Endothelial cell of umbilical vein (primary cell): ENCODE results near the gene FAM234B. TPM values are rescaled to one million over a fixed set of nuclear protein-coding genes. Genes with fewer than 3 reads are reported as not detected.

Experiments
- BruUV-seq: library from RNA; stranded (reverse); fragments of 400-500 nt; replicated peaks from 2 replicates; lab custom pipeline; 2021; lab: Mats Ljungman, UMichigan
- CTCF ChIA-PET: fragments of 300-600, 350-600 bp; sonication (Branson Sonifier 250); formaldehyde crosslinking; loops from one replicate; lab custom pipeline; 2021; ENCODE audit warnings: antibody characterized with exemption, inconsistent platforms; lab: Charles Lee
- POLR2A ChIA-PET: fragments of 300-600, 350-600 bp; sonication (Branson Sonifier 250); formaldehyde crosslinking; loops from one replicate; lab custom pipeline; 2021; ENCODE audit warnings: antibody characterized with exemption, inconsistent platforms; lab: Charles Lee
- DNase-seq: peaks from one replicate; pipeline ENCODE4 v3.0.0-alpha.2; 2011; ENCODE audit warnings: low read depth, low spot score
- FAIRE-seq: peaks from 2 replicates; lab custom pipeline; 2011; peaks lifted over from hg19 to GRCh38; lab: Jason Lieb, UNC
- H2AFZ ChIP-seq: 2 replicates; pipeline ENCODE4 v1.6.0; 2012; ENCODE audit warnings: low read depth, low read length, control low read depth, inconsistent platforms
- H3K27ac ChIP-seq: 2 replicates; pipeline ENCODE4 v1.5.1; 2011; ENCODE audit warnings: low read depth, mild to moderate bottlenecking, control low read depth, low read length, moderate library complexity; ENCODE audit not compliant: insufficient read depth
- H3K27me3 ChIP-seq, 2 experiments: 2 replicates each; pipeline versions ENCODE4 v1.6.0 to v1.6.1; 2011; ENCODE audit warnings: low read length in 2 of 2, mixed read lengths in 1 of 2; ENCODE audit not compliant: control insufficient read depth in 2 of 2, insufficient read depth in 2 of 2
- H3K36me3 ChIP-seq, 2 experiments: 2 replicates in 1 of 2; 3 replicates in 1 of 2; pipeline ENCODE4 v1.5.1; 2011; ENCODE audit warnings: low read length in 2 of 2, mild to moderate bottlenecking in 1 of 2, moderate library complexity in 1 of 2; ENCODE audit not compliant: control insufficient read depth in 2 of 2, insufficient read depth in 2 of 2; ENCODE audit errors: extremely low read depth in 1 of 2
- H3K4me1 ChIP-seq: 3 replicates; pipeline ENCODE4 v1.5.1; 2011; ENCODE audit warnings: mild to moderate bottlenecking, low read length; ENCODE audit not compliant: control insufficient read depth, insufficient read depth; ENCODE audit errors: extremely low read depth
- H3K4me2 ChIP-seq: 2 replicates; pipeline ENCODE4 v1.6.1; 2011; ENCODE audit warnings: low read length, control low read depth, mixed read lengths; ENCODE audit not compliant: insufficient read depth
- H3K4me3 ChIP-seq, 3 experiments: fragments of 200-600 bp in 1 of 3; sonication (generic), shearing (Covaris generic) in 1 of 3; replicated peaks in 1 of 3; 2 replicates each; pipeline ENCODE4 v1.5.1; 2011 to 2016; ENCODE audit warnings: control low read depth in 3 of 3, low read length in 3 of 3, mild to moderate bottlenecking in 2 of 3, inconsistent platforms in 1 of 3, low read depth in 1 of 3, moderate library complexity in 1 of 3; ENCODE audit not compliant: insufficient read depth in 1 of 3
- H3K79me2 ChIP-seq: 2 replicates; pipeline ENCODE4 v1.6.0; 2012; ENCODE audit warnings: low read length, inconsistent platforms; ENCODE audit not compliant: control insufficient read depth, insufficient read depth
- H3K9ac ChIP-seq: replicated peaks from 2 replicates; pipeline ENCODE3; 2011; ENCODE audit warnings: low read length, control low read depth; ENCODE audit not compliant: insufficient read depth; ENCODE audit errors: extremely low read depth
- H3K9me1 ChIP-seq: replicated peaks from 3 replicates; pipeline ENCODE4 v1.6.0; 2011; ENCODE audit warnings: mild to moderate bottlenecking, low read length; ENCODE audit not compliant: control insufficient read depth, insufficient read depth; ENCODE audit errors: extremely low read depth
- H3K9me3 ChIP-seq: replicated peaks from 2 replicates; pipeline ENCODE4 v1.5.1; 2012; ENCODE audit warnings: low read length, inconsistent platforms; ENCODE audit not compliant: control insufficient read depth, insufficient read depth
- H4K20me1 ChIP-seq: replicated peaks from 2 replicates; pipeline ENCODE3; 2011; ENCODE audit warnings: mild to moderate bottlenecking, low read length; ENCODE audit not compliant: control insufficient read depth, insufficient read depth; ENCODE audit errors: extremely low read depth
- EZH2 ChIP-seq: IDR thresholded peaks from 2 replicates; pipeline ENCODE4 v1.6.1; 2012; ENCODE audit warnings: borderline replicate concordance, low read depth, mild to moderate bottlenecking, moderate library complexity, low read length, inconsistent platforms; ENCODE audit not compliant: severe bottlenecking
- FOS ChIP-seq: IDR thresholded peaks from 2 replicates; pipeline ENCODE4 v1.6.1; 2011; ENCODE audit warnings: mild to moderate bottlenecking, low read length, moderate library complexity, borderline replicate concordance; ENCODE audit not compliant: insufficient read depth
- GATA2 ChIP-seq: IDR thresholded peaks from 2 replicates; pipeline ENCODE4 v1.7.0; 2011; ENCODE audit warnings: low read depth, mild to moderate bottlenecking, moderate library complexity, mixed read lengths, low read length; ENCODE audit not compliant: insufficient read length, insufficient read depth
- JUN ChIP-seq: IDR thresholded peaks from 2 replicates; pipeline ENCODE4 v1.6.1; 2011; ENCODE audit warnings: borderline replicate concordance, low read depth; ENCODE audit not compliant: insufficient read length, insufficient read depth
- MYC ChIP-seq: IDR thresholded peaks from one replicate; pipeline ENCODE4 v1.6.1; 2011; ENCODE audit warnings: mild to moderate bottlenecking, low read depth, low read length
- POLR2A ChIP-seq: IDR thresholded peaks from 2 replicates; pipeline ENCODE4 v1.6.1; 2012; ENCODE audit warnings: low read depth, mild to moderate bottlenecking, control low read depth, low read length
- POLR2AphosphoS5 ChIP-seq: IDR thresholded peaks from 2 replicates; pipeline ENCODE4 v1.6.1; 2012; ENCODE audit warnings: low read depth, mild to moderate bottlenecking, control low read depth, low read length, moderate library complexity; ENCODE audit not compliant: insufficient read depth
- dilution Hi-C: fragments of 300-500 bp; cut with MboI; formaldehyde crosslinking; loops from one replicate; pipeline ENCODE4 v1.15.0; 2019; ENCODE audit warnings: low sequenced_read_pairs; ENCODE audit not compliant: extremely low pct_ligation_motif_present
- intact Hi-C: fragments of 100-400 bp; cut with micrococcal nuclease; formaldehyde crosslinking; loops from one replicate; pipeline ENCODE4 v1.10.0; 2022
- polyA plus RNA-seq, 4 experiments: library from polyadenylated mRNA; depleted of rRNA in 3 of 4; stranded (reverse) in 3 of 4; unstranded in 1 of 4; fragments of >200 nt; gene quantifications; 2 replicates each; pipeline versions ENCODE4 v1.2.1 to v1.2.3, GENCODE V29; 2011 to 2012; ENCODE audit warnings: missing spikeins in 1 of 4
- total RNA-seq: library from RNA; stranded (reverse); gene quantifications from 2 replicates; pipeline ENCODE4 v1.2.3, GENCODE V29; 2021
- TF ChIP-seq, protein P1 (sequence below), 2 donors: IDR thresholded peaks; 1 replicate in 1 of 2; 2 replicates in 1 of 2; pipeline ENCODE4 v1.5.1; 2011; ENCODE audit warnings: low read length in 2 of 2, mild to moderate bottlenecking in 2 of 2, moderate library complexity in 2 of 2, control low read depth in 1 of 2, inconsistent platforms in 1 of 2, low read depth in 1 of 2; ENCODE audit not compliant: insufficient read depth in 1 of 2; ENCODE audit errors: extremely low read depth in 1 of 2
- TF ChIP-seq, protein P2 (sequence below): IDR thresholded peaks from 2 replicates; pipeline ENCODE4 v1.6.1; 2011; ENCODE audit not compliant: insufficient read depth, insufficient read length

FAM234B gene
- total and polyA plus RNA-seq, 2 donors (not counting 3 experiments of a cell fraction or from before 2014, with no cell fraction given) = 4.9 to 13.2 TPM

DNA sequence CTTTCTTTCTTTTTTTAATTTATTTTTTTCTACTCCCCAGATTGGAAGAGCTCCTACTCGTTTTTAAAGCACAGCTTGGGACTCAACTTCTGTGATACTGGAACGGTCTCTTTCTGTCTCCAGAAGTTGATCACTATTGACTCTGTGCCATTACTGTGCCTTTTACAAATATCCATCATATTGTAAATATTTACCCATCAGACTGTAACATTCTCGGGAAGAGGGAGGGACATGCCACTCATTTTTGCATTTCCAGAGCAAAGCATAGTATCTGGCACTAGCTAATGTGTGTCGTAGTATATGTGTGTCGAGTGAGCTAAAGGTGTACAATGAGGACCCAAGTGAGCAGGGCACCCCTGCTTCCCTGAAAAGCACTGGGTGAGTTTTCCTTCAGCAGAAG lies 83.3 kb downstream of the FAM234B start:
- intact Hi-C loops (no loop called here), dilution Hi-C loops (no loop called here)
- POLR2A ChIA-PET = no interaction called here
- H2AFZ ChIP-seq = no peak overlapping the region
- no peak overlapping the region for H3K27ac ChIP-seq
- TF ChIP-seq GATA2 = no peak
- TF ChIP-seq, protein P1, sequence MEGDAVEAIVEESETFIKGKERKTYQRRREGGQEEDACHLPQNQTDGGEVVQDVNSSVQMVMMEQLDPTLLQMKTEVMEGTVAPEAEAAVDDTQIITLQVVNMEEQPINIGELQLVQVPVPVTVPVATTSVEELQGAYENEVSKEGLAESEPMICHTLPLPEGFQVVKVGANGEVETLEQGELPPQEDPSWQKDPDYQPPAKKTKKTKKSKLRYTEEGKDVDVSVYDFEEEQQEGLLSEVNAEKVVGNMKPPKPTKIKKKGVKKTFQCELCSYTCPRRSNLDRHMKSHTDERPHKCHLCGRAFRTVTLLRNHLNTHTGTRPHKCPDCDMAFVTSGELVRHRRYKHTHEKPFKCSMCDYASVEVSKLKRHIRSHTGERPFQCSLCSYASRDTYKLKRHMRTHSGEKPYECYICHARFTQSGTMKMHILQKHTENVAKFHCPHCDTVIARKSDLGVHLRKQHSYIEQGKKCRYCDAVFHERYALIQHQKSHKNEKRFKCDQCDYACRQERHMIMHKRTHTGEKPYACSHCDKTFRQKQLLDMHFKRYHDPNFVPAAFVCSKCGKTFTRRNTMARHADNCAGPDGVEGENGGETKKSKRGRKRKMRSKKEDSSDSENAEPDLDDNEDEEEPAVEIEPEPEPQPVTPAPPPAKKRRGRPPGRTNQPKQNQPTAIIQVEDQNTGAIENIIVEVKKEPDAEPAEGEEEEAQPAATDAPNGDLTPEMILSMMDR (IDR thresholded peaks at IDR 0.05; ENCODE audit: extremely low read depth in 1 of 2, insufficient read depth in 1 of 2, low read depth in 1 of 2, low read length in 2 of 2) = no peak
- no peak for TF ChIP-seq JUN
- TF ChIP-seq, protein P2, sequence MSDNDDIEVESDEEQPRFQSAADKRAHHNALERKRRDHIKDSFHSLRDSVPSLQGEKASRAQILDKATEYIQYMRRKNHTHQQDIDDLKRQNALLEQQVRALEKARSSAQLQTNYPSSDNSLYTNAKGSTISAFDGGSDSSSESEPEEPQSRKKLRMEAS = no peak
- TF ChIP-seq POLR2A = no peak
- TF ChIP-seq EZH2 = no peak
- TF ChIP-seq MYC = no peak
- no peak for TF ChIP-seq FOS
- TF ChIP-seq POLR2AphosphoS5 = no peak
- no peak overlapping the region for H3K9ac ChIP-seq
- H3K27me3 ChIP-seq = no peaks in the 10 kb centered on the region
- H3K36me3 ChIP-seq = no peaks in the 10 kb centered on the region
- BruUV-seq = no TSS peak
- no peaks in the 10 kb centered on the region for H3K9me3 ChIP-seq
- DNase-seq = no peak
- no peaks in the 10 kb centered on the region for H4K20me1 ChIP-seq
- H3K4me3 ChIP-seq = no peak overlapping the region
- CTCF ChIA-PET = interaction anchor here (1.2 to 2.2 kb wide), 3 partner anchors 10 to 48 kb away, joined by 3 to 7 read pairs (median 4); no protein-coding TSS in a partner anchor
- peaks cover 20% of the 10 kb centered on the region for H3K4me1 ChIP-seq
- H3K9me1 ChIP-seq = no peaks in the 10 kb centered on the region
- no peak for FAIRE-seq
- no peaks in the 10 kb centered on the region for H3K79me2 ChIP-seq
- H3K4me2 ChIP-seq = no peak overlapping the region
